ENCODE measurements around the gene MCC. TPM values are rescaled to one million over a fixed set of nuclear protein-coding genes. Genes with fewer than 3 reads are reported as not detected.

Gene MCC
- polyA plus RNA-seq, 1 donor (not counting 4 experiments of a cell fraction or from before 2014, with no cell fraction given), result 24.6 TPM

DNA sequence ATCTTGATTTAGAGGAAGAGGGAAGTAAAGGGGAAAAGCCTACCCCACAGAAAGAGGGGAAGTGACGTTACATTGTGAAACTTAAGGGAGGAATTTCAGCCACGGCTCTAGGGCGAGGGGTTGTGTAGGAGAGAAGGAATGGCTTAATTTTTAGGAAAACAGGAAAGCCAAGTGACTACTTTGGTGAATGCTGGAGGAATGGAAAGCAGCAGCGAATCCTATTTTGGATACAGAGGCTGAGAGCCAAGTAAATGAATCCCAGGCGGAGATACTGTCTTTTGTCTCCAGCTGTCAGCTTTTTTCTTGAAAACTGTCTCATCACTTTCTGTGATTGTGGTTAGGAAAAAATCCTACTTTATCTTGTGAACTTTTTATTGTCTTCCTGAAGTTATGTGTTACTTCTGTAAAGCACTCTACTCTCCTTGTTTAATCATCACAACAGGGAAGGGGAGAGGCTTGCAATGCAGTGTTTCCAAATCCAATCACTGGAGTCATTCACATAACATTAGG, 241.8 kb downstream of the MCC start:
- Histone ChIP-seq H3K9me3 (ENCODE audit: control insufficient read depth, low read depth, low read length) (no peaks in the 10 kb centered on the region), H3K27ac (ENCODE audit: control insufficient read depth, insufficient read depth, low read length) (peak overlapping the region; percentile 79), H3K9ac (ENCODE audit: control insufficient read depth, extremely low read depth, insufficient read depth, low read length) (peak overlapping the region; percentile 57), H2AFZ (ENCODE audit: control insufficient read depth, low read length) (no peak overlapping the region), H3K9me1 (ENCODE audit: control insufficient read depth, extremely low read depth, insufficient read depth, low read length) (no peaks in the 10 kb centered on the region), H3K27me3 (ENCODE audit: control insufficient read depth, extremely low read depth, insufficient read depth, low read length) (no peaks in the 10 kb centered on the region), H3K79me2 (ENCODE audit: control insufficient read depth, insufficient read depth, low read length) (peaks cover 59% of the 10 kb centered on the region), H3K36me3 (ENCODE audit: control insufficient read depth in 2 of 2, extremely low read depth in 1 of 2, insufficient read depth in 2 of 2, low read length in 2 of 2) (peaks cover 0 to 2% of the 10 kb centered on the region in 2 experiments), H3K4me1 (ENCODE audit: control insufficient read depth, extremely low read depth, insufficient read depth, low read length) (peaks cover 42% of the 10 kb centered on the region), H3K4me2 (ENCODE audit: control insufficient read depth, extremely low read depth, insufficient read depth, low read depth, low read length) (peak overlapping the region; percentile 63), H4K20me1 (ENCODE audit: control insufficient read depth, extremely low read depth, insufficient read depth, low read length) (no peaks in the 10 kb centered on the region), H3K4me3 (ENCODE audit: control insufficient read depth in 2 of 3, extremely low read depth in 1 of 3, insufficient read depth in 2 of 3, low read depth in 1 of 3, low read length in 3 of 3) (peak overlapping the region in 2 of 3 experiments; percentile 5 to 41)
- no peak for DNase-seq (ENCODE audit: low read depth, low spot score)
- TF ChIP-seq, protein P1, sequence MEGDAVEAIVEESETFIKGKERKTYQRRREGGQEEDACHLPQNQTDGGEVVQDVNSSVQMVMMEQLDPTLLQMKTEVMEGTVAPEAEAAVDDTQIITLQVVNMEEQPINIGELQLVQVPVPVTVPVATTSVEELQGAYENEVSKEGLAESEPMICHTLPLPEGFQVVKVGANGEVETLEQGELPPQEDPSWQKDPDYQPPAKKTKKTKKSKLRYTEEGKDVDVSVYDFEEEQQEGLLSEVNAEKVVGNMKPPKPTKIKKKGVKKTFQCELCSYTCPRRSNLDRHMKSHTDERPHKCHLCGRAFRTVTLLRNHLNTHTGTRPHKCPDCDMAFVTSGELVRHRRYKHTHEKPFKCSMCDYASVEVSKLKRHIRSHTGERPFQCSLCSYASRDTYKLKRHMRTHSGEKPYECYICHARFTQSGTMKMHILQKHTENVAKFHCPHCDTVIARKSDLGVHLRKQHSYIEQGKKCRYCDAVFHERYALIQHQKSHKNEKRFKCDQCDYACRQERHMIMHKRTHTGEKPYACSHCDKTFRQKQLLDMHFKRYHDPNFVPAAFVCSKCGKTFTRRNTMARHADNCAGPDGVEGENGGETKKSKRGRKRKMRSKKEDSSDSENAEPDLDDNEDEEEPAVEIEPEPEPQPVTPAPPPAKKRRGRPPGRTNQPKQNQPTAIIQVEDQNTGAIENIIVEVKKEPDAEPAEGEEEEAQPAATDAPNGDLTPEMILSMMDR (optimal IDR thresholded peaks at IDR 0.05 in 1 of 3, IDR thresholded peaks at IDR 0.05 in 1 of 3, conservative IDR thresholded peaks at IDR 0.05 in 1 of 3; ENCODE audit: extremely low read depth in 1 of 3, insufficient read depth in 2 of 3, low read length in 3 of 3), result no peak
- TF ChIP-seq EZH2 (IDR thresholded peaks at IDR 0.05; ENCODE audit: low read length), result no peak
- dilution Hi-C loops (cut with MboI; ENCODE audit: extremely low pct_ligation_motif_present, low sequenced_read_pairs), result no loop called here
- FAIRE-seq, result peak; percentile 55

DNA sequence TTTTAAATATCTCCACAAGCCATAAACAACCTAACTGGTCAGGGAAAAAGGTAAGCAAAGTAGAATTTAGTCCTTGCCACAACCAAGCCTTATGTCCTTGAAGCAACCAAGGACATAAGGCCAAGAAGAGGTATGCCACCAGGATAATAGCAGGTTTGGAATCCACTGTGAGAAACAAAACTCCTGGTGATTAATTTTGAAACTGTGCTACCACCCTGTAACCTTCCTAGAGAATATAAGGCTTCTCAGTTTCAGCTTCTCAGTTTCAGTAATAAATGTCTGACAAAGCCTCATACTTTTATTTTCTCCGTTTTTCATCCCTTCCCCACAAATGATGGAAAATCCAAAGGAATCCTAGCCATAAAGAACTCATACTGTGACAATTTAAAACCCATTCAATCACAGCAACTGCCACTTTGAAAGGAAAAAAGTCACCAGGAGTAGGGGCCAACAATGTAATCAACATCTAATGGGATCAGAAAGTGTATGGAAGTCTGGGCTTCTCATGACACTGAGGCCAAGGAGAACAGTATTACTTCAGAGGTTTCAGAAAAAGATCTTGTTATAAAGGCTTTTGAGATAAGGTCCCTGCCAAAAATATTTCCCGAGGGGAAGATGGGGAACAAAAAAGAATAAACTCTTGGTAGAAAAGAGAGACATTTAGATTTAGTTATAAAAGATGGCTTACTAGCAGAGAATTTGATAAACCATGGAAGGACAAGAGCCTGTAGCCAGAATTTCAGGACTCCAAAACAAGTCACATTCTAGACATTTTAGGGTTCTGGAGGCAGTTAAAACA, 242.6 kb downstream of the MCC start:
- DNase-seq (ENCODE audit: low read depth, low spot score) (no peak), FAIRE-seq (peak; percentile 57)
- H2AFZ ChIP-seq (ENCODE audit: control insufficient read depth, low read length), result no peak overlapping the region
- peaks cover 67% of the 10 kb centered on the region for H3K79me2 ChIP-seq (ENCODE audit: control insufficient read depth, insufficient read depth, low read length)
- no peak for TF ChIP-seq EZH2 (IDR thresholded peaks at IDR 0.05; ENCODE audit: low read length)
- TF ChIP-seq, protein P1 (optimal IDR thresholded peaks at IDR 0.05 in 1 of 3, IDR thresholded peaks at IDR 0.05 in 1 of 3, conservative IDR thresholded peaks at IDR 0.05 in 1 of 3; ENCODE audit: extremely low read depth in 1 of 3, insufficient read depth in 2 of 3, low read length in 3 of 3), result no peak
- peaks cover 0 to 2% of the 10 kb centered on the region in 2 experiments for H3K36me3 ChIP-seq (ENCODE audit: control insufficient read depth in 2 of 2, extremely low read depth in 1 of 2, insufficient read depth in 2 of 2, low read length in 2 of 2)
- dilution Hi-C loops (cut with MboI; ENCODE audit: extremely low pct_ligation_motif_present, low sequenced_read_pairs), result no loop called here
- peak overlapping the region; percentile 57 for H3K9ac ChIP-seq (ENCODE audit: control insufficient read depth, extremely low read depth, insufficient read depth, low read length)
- no peaks in the 10 kb centered on the region for H3K9me1 ChIP-seq (ENCODE audit: control insufficient read depth, extremely low read depth, insufficient read depth, low read length)
- H3K4me2 ChIP-seq (ENCODE audit: control insufficient read depth, extremely low read depth, insufficient read depth, low read depth, low read length), result peak overlapping the region; percentile 63
- peak overlapping the region; percentile 79 for H3K27ac ChIP-seq (ENCODE audit: control insufficient read depth, insufficient read depth, low read length)
- peaks cover 41% of the 10 kb centered on the region for H3K4me1 ChIP-seq (ENCODE audit: control insufficient read depth, extremely low read depth, insufficient read depth, low read length)
- H3K9me3 ChIP-seq (ENCODE audit: control insufficient read depth, low read depth, low read length), result no peaks in the 10 kb centered on the region
- no peaks in the 10 kb centered on the region for H3K27me3 ChIP-seq (ENCODE audit: control insufficient read depth, extremely low read depth, insufficient read depth, low read length)
- no peak overlapping the region for H3K4me3 ChIP-seq (ENCODE audit: control insufficient read depth in 2 of 3, extremely low read depth in 1 of 3, insufficient read depth in 2 of 3, low read depth in 1 of 3, low read length in 3 of 3)
- no peaks in the 10 kb centered on the region for H4K20me1 ChIP-seq (ENCODE audit: control insufficient read depth, extremely low read depth, insufficient read depth, low read length)
